Erythroblast (primary cell): ENCODE measurements around the gene GMEB2.
"Not testable (repeated sequence)": the region's sequence is repeated elsewhere in the genome, so short reads cannot be mapped to it uniquely, and the experiment has no call there.

Experiments used
- DNase-seq, 2 experiments: peaks; one replicate each; lab custom pipeline; 2025; lab: John Stamatoyannopoulos, UW
- GATA1 ChIP-seq: IDR thresholded peaks from 2 replicates; pipeline ENCODE4 v1.6.1; 2011; ENCODE audit warnings: low read depth, mild to moderate bottlenecking, control low read depth, low read length, moderate library complexity
- POLR2A ChIP-seq: IDR thresholded peaks from 2 replicates; pipeline ENCODE4 v1.6.1; 2011; ENCODE audit warnings: mild to moderate bottlenecking, low read length

Gene GMEB2

DNA sequence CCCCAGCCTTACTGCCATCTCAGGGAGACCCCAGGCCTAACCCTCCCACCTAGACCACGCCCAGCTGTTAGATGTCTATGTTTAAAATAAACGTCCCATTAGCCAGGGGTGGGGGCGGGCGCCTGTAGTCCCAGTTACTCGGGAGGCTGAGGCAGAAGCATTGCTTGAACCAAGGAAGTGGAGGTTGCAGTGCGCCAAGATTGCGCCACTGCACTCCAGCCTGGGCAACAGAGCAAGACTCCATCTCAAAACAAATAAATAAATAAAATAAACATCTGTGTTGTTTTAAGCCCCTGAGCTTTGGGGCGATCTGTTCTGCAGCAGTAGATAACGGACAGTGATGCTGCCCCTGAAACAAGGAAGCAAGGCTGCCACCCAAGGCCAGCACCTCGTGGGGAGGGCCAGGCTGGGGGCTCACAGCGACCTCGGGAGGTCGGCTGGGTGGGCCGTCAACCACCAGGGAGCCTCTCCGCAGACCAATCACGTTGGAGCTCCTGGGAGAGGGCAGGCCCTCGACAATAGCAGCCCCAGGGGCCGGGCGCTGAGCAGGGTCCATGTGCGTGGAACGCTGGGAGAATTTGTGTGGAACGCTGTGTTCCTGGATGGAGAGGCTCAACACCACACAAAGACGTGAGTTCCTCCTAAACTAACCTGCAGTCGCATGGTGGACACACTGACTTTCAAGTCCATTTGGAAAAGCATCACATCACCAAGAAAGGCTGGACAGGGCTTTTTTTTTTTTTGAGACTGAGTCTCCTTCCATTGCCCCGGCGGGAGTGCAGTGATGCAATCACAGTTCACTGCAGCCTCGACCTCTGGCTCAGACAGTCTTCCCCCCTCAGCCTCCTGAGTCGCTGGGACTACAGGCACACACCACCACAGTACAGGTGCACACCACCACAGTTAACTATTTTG is 51.8 kb downstream of the GMEB2 start:
- no peak for DNase-seq
- no peak for TF ChIP-seq GATA1
- TF ChIP-seq POLR2A: no peak

DNA sequence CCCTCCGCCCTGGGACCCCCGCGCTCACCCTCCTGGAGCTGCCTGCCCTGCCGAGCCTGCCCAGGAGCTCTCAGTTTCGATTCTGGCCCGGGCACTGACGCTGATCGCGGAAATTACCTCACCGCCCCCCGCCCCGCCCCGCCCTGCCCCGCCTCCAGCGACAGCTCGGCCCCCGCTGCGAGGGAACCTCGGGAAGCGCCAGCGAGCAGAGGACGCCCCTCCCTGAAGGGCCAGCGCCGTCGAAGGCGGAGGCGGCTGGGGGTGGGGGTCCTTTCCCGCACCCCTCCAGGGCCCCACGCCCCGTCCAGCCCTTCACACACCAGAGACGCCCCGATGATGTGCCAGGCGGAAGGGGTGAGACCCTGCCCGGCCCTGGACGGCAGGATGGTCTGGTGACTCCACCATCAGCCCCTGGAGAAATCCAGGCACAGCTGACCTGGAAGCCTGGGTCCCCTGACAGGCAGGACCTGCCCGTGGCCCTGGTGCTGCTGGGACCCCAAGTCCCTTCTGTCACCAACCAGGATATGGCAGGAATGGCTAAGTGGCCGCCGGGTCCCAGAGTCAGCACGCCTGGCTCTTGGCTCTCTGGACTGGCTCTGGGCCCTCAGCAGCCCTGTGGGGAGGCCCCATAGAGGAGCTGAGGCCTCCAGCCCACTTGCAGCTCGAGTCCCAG is 52.6 kb downstream of the GMEB2 start, which contains the start of gene HELZ2:
TSS of gene HELZ2 (minus strand) at position 84 of the 673 bp plus-strand sequence. CDS start 1,854 bp downstream, outside the sequence.
- peak; percentile 62 to 81 for DNase-seq
- TF ChIP-seq POLR2A: no peak
- no peak for TF ChIP-seq GATA1

DNA sequence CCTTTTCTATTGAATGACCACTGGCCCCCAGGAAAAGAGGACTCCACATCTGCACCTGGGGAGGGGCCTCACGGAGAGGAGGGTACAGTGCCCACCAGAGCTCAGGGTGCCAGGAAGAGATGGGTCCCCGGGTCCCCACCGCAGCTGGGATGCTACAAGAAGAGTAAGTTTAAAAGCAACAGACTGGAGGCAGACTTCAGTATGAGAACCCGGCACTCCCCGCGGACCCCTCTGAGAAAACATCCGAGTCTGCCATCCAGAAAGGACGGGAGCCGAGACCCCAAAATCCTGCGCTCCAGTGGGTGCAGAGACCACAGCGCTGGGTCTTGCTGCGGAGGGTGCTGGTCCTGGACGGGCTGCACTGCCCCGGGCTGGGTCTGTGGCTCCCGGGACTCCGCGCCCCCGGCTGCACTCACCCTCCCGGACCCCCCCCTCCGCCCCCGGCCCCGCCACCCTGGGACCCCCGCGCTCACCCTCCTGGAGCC is 53.2 kb downstream of the GMEB2 start:
- peak in 1 of 2 experiments; percentile 50 for DNase-seq
- TF ChIP-seq GATA1 (no peak), POLR2A (no peak)

DNA sequence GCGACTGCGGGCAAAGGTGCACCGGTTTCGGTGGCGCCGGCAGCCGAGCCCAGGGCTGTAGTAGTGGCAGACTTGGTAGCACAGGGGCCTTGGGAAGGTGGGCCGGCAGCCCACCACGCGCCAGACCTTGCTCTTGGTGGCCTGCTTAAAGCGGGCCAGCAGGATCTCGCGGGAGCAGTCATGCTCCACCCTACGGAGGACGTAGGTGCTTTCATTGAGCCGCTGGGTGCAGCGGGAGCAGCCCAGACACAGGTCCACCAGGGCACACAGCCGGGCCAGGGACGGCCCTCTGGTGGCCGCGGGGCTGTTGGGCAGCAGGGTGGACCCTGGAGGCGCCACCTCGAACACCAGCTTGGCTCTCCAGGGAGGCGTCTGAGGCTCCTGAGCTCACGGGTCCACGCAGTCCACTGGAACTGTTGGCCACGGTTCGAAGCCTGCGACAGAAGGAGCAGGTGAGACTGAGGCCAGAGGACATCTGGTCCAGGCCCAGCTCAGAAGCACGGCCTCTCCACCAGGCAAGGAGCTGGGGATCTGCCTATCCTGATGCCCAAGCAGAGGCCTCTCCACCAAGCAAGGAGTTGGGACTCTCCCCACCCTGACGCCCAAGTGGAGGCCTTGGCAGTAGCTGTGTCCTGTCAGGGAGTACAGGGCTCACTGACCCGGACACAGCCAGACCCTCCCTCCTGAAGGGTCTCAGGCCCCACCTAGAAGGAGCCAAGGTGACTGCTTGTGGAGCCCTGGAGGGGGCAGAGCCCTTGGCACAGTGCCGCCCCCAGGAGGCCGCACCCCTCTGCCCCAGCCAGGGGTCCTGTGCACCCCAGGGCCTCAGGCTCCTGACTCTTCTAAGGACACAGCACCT is 53.9 kb downstream of the GMEB2 start:
- DNase-seq: peak in 1 of 2 experiments; percentile 21

GRCh38 chr20:63572071-63572787 is 54.7 kb downstream of the GMEB2 start:
- no peak for DNase-seq
- TF ChIP-seq POLR2A: no peak
- no peak for TF ChIP-seq GATA1

More for the DNA sequence above, 53.9 kb downstream of the GMEB2 start:
- TF ChIP-seq GATA1: no peak
- TF ChIP-seq POLR2A: no peak

DNA sequence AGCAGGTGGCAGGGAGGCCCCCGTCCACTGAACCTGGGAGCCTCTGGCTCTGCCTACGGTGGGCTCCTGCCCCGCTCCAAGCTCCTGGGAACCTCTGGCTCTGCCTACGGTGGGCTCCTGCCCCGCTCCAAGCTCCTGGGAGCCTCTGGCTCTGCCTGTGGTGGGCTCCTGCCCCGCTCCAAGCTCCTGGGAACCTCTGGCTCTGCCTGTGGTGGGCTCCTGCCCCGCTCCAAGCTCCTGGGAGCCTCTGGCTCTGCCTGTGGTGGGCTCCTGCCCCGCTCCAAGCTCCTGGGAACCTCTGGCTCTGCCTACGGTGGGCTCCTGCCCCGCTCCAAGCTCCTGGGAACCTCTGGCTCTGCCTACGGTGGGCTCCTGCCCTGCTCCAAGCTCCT is 55.8 kb downstream of the GMEB2 start:
- DNase-seq: not testable (repeated sequence)

GRCh38 chr20:63570281-63571086 is 56.4 kb downstream of the GMEB2 start:
- no peak for TF ChIP-seq POLR2A
- TF ChIP-seq GATA1: no peak
- no peak for DNase-seq

- TF ChIP-seq POLR2A (no peak), GATA1 (no peak)
- no peak for DNase-seq
These were observed 57.6 kb downstream of the GMEB2 start for GRCh38 chr20:63568986-63569949.

GRCh38 chr20:63568170-63568981 is 58.5 kb downstream of the GMEB2 start:
- no peak for DNase-seq
- TF ChIP-seq GATA1 (no peak), POLR2A (peak; percentile 17)

- TF ChIP-seq GATA1 (no peak), POLR2A (no peak)
- DNase-seq: no peak
These were observed 59.3 kb downstream of the GMEB2 start for GRCh38 chr20:63567386-63568169.
